CMK (cell line): Measurements from ENCODE around the gene CACNA2D2.
A peak's percentile ranks its signal among the peaks of the same experiment; 100 is the strongest.
"Not testable (repeated sequence)": the region's sequence is repeated elsewhere in the genome, so short reads cannot be mapped to it uniquely, and the experiment has no call there.

Experiments used
- DNase-seq: peaks from one replicate; pipeline ENCODE4 v3.0.0-alpha.2; 2010; ENCODE audit warnings: low read depth

The CACNA2D2 gene

GRCh38 chr3:50530001-50530970, 26.9 kb upstream of the CACNA2D2 start:
- DNase-seq = no peak

- peak; percentile 72 for DNase-seq
These were observed 22.6 kb upstream of the CACNA2D2 start for GRCh38 chr3:50525987-50526386.

- DNase-seq = no peak
These were observed 21.9 kb upstream of the CACNA2D2 start for GRCh38 chr3:50525191-50525910.

DNA sequence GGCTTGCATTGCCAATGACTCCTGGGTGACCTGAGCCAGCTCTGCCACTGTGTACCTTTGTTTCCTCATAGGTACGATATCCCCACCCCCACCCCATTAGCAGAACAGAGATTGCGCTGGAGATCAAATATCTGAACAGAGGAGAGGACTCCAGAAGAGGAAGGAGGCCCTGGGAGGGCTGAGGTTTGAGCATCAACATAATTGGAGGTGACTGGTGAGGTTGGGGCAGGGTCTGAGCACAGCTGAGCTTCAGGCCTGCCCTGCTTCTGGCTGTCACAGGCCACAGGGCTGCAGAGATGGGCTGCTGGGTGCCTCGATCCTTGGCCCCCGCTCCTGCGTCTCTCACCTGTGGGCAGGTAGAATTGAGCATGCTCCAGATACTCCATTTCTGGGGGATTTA, 21.3 kb upstream of the CACNA2D2 start:
- DNase-seq = no peak

- no peak for DNase-seq
These were observed 19.9 kb upstream of the CACNA2D2 start for GRCh38 chr3:50523279-50523811.

DNA sequence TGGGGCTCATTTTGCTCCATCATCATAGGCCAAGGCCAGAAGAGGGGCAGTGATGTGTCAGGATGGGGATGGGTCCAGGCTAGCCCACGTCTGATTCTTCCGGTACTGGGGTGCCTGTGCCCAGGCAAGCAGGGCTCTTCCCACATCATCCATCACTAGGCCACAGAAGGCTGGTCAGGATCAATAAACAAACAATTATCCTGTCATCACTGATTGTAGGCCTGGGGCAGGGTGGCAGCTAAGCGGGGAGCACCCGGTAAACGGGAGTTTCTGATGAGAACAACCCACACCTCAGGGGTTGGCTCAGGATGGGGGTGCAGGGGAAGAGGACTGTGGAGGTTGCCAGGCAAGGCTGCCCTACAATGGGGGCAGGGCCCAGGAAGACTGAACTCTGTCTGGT, 18.1 kb upstream of the CACNA2D2 start:
- DNase-seq = no peak

DNA sequence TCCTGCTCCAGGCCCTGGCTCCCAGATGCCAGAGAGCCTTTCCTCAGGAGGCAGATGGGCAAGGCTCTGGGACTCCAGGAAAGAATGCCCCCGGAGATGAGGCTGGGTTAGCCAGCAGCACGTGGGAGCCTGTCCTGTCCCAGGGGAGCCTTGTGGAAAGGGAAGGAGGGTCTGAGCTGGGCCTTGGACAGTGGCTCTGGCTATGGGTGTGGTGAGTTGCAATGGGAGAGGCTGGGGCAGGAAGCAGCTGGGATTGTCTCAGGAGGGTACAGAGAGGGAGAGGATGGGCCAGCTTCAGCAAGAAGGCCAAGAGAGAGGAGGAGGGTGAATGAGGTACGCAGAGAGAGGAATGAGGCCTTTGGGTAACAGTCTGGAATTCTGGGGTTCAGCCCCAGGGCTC, 17.4 kb upstream of the CACNA2D2 start:
- DNase-seq = no peak

- peak; percentile 30 for DNase-seq
These were observed 16.1 kb upstream of the CACNA2D2 start for GRCh38 chr3:50519471-50520089.

DNA sequence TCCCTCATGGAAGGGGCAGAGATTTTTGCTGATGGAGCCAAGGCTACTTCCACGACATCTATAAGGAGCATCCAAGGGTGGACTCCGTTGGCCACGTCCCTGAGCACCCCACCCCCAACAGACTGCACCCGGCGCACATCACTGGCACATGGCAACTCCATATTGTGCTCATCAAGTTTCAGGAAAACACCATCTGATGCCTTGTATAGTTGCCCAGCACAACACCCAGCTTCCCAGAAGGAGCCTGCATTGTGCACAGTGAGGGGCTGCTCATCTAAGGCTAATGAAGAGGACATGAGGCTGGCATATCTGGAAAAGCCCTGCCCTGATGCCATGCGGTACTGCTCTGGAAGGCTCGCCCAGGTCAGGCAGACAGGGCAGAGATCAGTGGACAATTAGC, 15.0 kb upstream of the CACNA2D2 start:
- DNase-seq = no peak

GRCh38 chr3:50517721-50518206, 14.3 kb upstream of the CACNA2D2 start:
- no peak for DNase-seq

DNA sequence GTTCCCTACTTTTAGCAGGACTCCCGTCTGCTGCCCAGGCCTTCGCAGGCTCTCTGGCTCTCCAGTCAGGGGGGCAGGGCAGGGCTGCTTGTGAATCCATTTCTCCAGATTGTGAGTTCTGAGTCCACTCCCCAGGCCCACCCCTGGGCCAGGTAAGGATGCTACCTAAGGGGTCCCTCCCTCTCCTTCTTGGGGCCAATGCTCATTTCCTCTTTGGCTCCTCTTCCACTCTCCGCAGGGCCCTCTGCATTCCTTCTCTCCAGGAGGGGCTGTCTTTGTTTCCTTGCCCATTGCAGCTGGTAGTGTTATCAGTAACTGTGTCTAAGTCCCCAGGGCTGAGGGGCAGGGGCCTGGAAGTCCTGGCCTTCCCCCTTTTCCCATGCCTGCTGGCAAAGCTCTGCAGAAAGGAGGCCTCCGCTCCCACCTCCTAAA, 13.0 kb upstream of the CACNA2D2 start:
- DNase-seq = no peak

- DNase-seq = no peak
These were observed 12.4 kb upstream of the CACNA2D2 start for GRCh38 chr3:50515565-50516439.

DNA sequence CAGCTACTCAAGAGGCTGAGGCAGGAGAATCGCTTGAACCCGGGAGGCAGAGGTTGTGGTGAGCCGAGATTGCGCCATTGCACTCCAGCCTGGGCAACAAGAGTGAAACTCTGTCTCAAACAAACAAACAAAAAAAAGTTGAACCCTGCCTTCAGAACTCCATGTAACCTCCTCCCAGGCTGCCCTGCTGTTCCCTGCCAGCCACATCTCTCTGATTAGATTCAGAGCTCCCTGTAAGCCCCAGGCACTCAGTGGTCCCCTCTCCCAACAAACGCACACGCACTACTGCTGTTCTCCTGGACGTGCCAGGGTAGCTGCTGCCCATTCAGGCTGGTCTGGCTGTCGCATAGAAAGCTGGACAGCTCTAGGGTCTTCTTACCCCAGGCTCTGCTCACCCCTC, 9.5 kb upstream of the CACNA2D2 start:
- not testable (repeated sequence) for DNase-seq

GRCh38 chr3:50512131-50512530, 8.7 kb upstream of the CACNA2D2 start:
- DNase-seq = no peak

DNA sequence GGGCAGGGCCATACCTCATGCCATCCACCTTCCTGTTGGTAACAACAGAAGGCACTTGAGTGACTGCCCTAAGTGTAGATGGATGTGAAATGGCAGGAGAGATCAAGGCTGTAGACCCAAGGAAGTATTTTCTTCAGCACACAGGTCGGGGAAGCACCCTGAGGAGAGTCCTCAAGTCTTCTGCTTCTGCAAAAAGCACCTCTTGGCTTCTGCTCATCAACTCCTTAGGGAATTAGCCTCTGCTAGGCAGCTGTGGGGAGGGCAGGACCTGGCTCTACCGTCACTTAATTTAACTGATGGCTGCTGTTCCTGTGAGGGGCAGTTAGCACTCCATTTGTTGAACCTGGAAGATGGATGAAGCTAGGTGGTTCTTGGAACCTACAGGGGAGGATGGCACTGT, 6.9 kb upstream of the CACNA2D2 start:
- DNase-seq = no peak

- no peak for DNase-seq
These were observed 6.3 kb upstream of the CACNA2D2 start for GRCh38 chr3:50509715-50510114.

DNA sequence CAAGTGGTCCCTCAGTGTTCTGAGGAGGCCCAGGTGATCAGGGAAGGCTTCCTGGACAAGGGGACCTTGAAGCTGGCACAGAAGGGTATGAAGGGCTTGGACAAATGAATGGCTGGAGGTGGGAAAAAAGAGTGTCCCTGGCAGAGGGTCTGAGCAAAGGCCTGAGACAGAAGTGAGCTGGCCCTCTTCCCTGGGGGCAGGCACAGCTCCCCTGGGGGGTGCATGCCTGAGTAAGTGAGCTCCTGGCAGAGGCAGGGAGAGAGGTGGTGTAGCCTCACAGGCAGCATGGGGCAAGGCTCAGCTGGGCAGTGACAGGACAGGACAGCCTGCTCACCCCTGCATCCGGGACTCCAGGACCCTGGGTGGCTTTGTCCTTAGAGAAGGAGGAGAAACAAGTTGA, 5.4 kb upstream of the CACNA2D2 start:
- no peak for DNase-seq

- no peak for DNase-seq
These were observed 2.7 kb upstream of the CACNA2D2 start for GRCh38 chr3:50506169-50506568.

DNA sequence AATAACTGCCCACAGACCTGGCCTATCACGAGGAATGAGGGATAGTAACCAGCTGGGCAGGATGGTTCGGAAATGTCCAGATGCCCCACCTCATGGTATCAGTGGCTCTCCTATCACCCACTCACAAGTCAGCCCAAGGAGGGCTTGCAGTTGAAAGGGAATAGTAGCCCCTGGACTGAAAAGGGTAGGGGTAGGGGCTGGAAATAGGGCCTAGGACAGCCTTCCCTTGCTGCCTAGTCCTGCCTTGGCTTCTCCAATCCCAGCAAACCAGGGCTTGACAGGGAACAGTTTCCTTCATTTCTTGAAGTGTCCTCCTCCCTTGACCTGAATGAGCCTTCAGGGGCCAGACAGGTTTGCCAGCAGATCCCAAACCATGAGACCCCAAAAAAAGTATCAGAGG, 1.2 kb upstream of the CACNA2D2 start:
- no peak for DNase-seq

DNA sequence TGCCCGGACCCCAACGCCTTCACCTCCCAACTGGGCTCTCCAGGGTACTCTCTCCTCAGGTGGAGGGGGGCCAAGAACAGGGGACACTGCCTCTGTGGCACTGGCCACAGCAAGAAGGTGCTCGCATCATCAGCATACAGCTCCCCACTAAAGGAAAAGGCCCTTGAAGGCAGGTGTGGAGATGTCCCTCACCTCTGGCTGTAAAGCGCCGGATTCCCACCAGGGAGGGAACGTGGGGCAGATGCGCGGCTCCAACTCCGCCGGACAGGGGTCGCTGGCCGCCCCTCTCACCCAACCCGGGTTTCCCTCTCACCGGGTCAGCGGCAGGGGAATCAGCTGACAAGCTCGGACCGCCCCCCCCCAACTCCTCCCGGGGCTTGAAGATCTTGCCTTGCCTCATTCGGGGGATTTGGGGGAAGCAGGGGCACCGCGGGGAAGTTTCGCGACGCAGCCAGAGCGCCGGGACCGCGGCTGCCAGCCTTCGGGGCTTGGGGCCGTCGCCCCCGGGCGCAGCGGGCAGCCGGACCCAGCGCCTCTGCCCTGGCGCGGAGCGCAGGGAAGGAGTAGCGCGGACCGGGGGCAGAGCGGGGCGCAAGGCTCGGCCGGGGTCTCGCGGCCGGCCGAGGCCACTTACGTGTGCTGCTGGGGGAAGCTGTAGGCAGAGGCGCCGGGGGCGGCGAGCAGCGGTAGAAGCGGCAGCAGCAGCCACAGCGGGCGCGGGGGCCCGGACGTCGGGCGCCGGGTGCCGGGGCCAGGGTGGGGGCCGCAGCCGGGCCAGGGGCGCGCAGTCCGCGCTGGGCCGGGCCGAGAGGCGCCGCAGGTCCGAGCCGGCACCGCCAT, 630 bp downstream of the CACNA2D2 start:
- DNase-seq = no peak
